Progenitor cell of endocrine pancreas (in vitro differentiated cells): ENCODE results near the gene GCM1. TPM values are rescaled to one million over a fixed set of nuclear protein-coding genes. Genes with fewer than 3 reads are reported as not detected.

ENCODE experiments used
- DNase-seq: peaks from one replicate; pipeline ENCODE4 v3.0.0; 2021; ENCODE audit warnings: low spot score; ENCODE audit not compliant: unreplicated experiment
- H3K27ac Mint-ChIP-seq: 2 replicates; pipeline ENCODE4 v1.8.0; 2021; ENCODE audit warnings: mild to moderate bottlenecking, moderate library complexity, mixed read lengths
- H3K27me3 Mint-ChIP-seq: 2 replicates; pipeline ENCODE4 v1.8.0; 2021; ENCODE audit warnings: mixed read lengths
- H3K36me3 Mint-ChIP-seq: 2 replicates; pipeline ENCODE4 v1.8.0; 2022; ENCODE audit warnings: mixed read lengths; ENCODE audit not compliant: insufficient read depth
- H3K4me1 Mint-ChIP-seq: 2 replicates; pipeline ENCODE4 v1.8.0; 2021; ENCODE audit warnings: low read depth, mixed read lengths
- H3K4me3 Mint-ChIP-seq: 2 replicates; pipeline ENCODE4 v1.8.0; 2021; ENCODE audit warnings: low read depth, mild to moderate bottlenecking, moderate library complexity, mixed read lengths
- H3K9me3 Mint-ChIP-seq: 2 replicates; pipeline ENCODE4 v1.8.0; 2021; ENCODE audit warnings: low read depth, mixed read lengths
- CTCF ChIP-seq: fragments of 200-600 bp; sonication (generic); IDR thresholded peaks from one replicate; pipeline ENCODE4 v1.5.0; 2021; ENCODE audit warnings: antibody characterized with exemption, mild to moderate bottlenecking; ENCODE audit not compliant: unreplicated experiment
- total RNA-seq: library from RNA; stranded (reverse); gene quantifications from 2 replicates; pipeline ENCODE4 v1.2.1, GENCODE V29; 2021

The GCM1 gene
- total RNA-seq, 1 donor from 2014 or later: not detected

GRCh38 chr6:53188833-53189232 is 40.2 kb upstream of the GCM1 start:
- Mint-ChIP-seq H3K4me3 (no peak overlapping the region), H3K4me1 (peaks cover 12% of the 10 kb centered on the region), H3K27me3 (no peaks in the 10 kb centered on the region), H3K9me3 (no peaks in the 10 kb centered on the region), H3K36me3 (no peaks in the 10 kb centered on the region), H3K27ac (peak overlapping the region; percentile 69)
- DNase-seq: no peak
- TF ChIP-seq CTCF: no peak

GRCh38 chr6:53180678-53181077 is 32.0 kb upstream of the GCM1 start:
- Mint-ChIP-seq H3K4me1 (no peaks in the 10 kb centered on the region), H3K27me3 (peaks cover 2% of the 10 kb centered on the region), H3K36me3 (no peaks in the 10 kb centered on the region), H3K4me3 (no peak overlapping the region), H3K9me3 (no peaks in the 10 kb centered on the region), H3K27ac (no peak overlapping the region)
- TF ChIP-seq CTCF: no peak
- no peak for DNase-seq

GRCh38 chr6:53179961-53180651 is 31.5 kb upstream of the GCM1 start:
- TF ChIP-seq CTCF: no peak
- H3K9me3 Mint-ChIP-seq: no peaks in the 10 kb centered on the region
- no peak overlapping the region for H3K4me3 Mint-ChIP-seq
- no peak overlapping the region for H3K27ac Mint-ChIP-seq
- peaks cover 2% of the 10 kb centered on the region for H3K27me3 Mint-ChIP-seq
- DNase-seq: no peak
- H3K4me1 Mint-ChIP-seq: peaks cover 1% of the 10 kb centered on the region
- H3K36me3 Mint-ChIP-seq: no peaks in the 10 kb centered on the region

GRCh38 chr6:53178837-53179432 is 30.3 kb upstream of the GCM1 start:
- Mint-ChIP-seq H3K4me1 (peaks cover 6% of the 10 kb centered on the region), H3K9me3 (no peaks in the 10 kb centered on the region), H3K27ac (no peak overlapping the region), H3K4me3 (no peak overlapping the region), H3K36me3 (no peaks in the 10 kb centered on the region), H3K27me3 (peaks cover 5% of the 10 kb centered on the region)
- no peak for DNase-seq
- no peak for TF ChIP-seq CTCF

GRCh38 chr6:53175027-53175426 is 26.4 kb upstream of the GCM1 start:
- Mint-ChIP-seq H3K36me3 (no peaks in the 10 kb centered on the region), H3K27me3 (peaks cover 7% of the 10 kb centered on the region), H3K4me3 (no peak overlapping the region), H3K9me3 (no peaks in the 10 kb centered on the region), H3K27ac (no peak overlapping the region), H3K4me1 (peaks cover 6% of the 10 kb centered on the region)
- TF ChIP-seq CTCF: no peak
- no peak for DNase-seq
